Measurements from ENCODE around the gene CYTL1.

- TF ChIP-seq, protein P1, sequence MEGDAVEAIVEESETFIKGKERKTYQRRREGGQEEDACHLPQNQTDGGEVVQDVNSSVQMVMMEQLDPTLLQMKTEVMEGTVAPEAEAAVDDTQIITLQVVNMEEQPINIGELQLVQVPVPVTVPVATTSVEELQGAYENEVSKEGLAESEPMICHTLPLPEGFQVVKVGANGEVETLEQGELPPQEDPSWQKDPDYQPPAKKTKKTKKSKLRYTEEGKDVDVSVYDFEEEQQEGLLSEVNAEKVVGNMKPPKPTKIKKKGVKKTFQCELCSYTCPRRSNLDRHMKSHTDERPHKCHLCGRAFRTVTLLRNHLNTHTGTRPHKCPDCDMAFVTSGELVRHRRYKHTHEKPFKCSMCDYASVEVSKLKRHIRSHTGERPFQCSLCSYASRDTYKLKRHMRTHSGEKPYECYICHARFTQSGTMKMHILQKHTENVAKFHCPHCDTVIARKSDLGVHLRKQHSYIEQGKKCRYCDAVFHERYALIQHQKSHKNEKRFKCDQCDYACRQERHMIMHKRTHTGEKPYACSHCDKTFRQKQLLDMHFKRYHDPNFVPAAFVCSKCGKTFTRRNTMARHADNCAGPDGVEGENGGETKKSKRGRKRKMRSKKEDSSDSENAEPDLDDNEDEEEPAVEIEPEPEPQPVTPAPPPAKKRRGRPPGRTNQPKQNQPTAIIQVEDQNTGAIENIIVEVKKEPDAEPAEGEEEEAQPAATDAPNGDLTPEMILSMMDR (conservative IDR thresholded peaks at IDR 0.05; ENCODE audit: low read depth, low read length): no peak
- no peak for TF ChIP-seq EZH2 (IDR thresholded peaks at IDR 0.05; ENCODE audit: low read length, unreplicated experiment)
Observed at GRCh38 chr4:5034206-5034605, 14.9 kb upstream of the CYTL1 start.

Measured in PC-3 (cell line).